Left lung (tissue), 10 donors: Measurements from ENCODE around the gene TAF5. TPM values are rescaled to one million over a fixed set of nuclear protein-coding genes. Genes with fewer than 3 reads are reported as not detected.
"Not testable (repeated sequence)": the region's sequence is repeated elsewhere in the genome, so short reads cannot be mapped to it uniquely, and the experiment has no call there.

ENCODE experiments used
- ATAC-seq: fragments of 200-7000 bp; cut with Tn5 transposase; one replicate; pipeline ENCODE4 v1.9.1; 2020; ENCODE audit warnings: moderate library complexity
- DNase-seq, 4 donors: peaks; one replicate each; pipeline ENCODE4 v3.0.0-alpha.2; 2013 to 2020
- H3K27ac ChIP-seq, 2 donors: fragments of 200-600 bp; sonication (generic) in 1 of 2; one replicate each; pipeline versions ENCODE4 v1.5.0 to v1.8.0; 2020 to 2021
- H3K27me3 ChIP-seq, 2 donors: fragments of 200-600 bp; sonication (generic) in 1 of 2; one replicate each; pipeline versions ENCODE4 v1.5.0 to v1.8.0; 2020 to 2021
- H3K36me3 ChIP-seq, 2 donors: fragments of 200-600 bp; sonication (generic) in 1 of 2; one replicate each; pipeline versions ENCODE4 v1.5.0 to v1.8.0; 2020 to 2021
- H3K4me1 ChIP-seq, 2 donors: fragments of 200-600 bp; one replicate each; pipeline ENCODE4 v1.8.0; 2021
- H3K4me3 ChIP-seq, 2 donors: fragments of 200-600 bp; sonication (generic) in 1 of 2; one replicate each; pipeline versions ENCODE4 v1.5.0 to v1.8.0; 2020 to 2021; ENCODE audit warnings: mild to moderate bottlenecking in 1 of 2
- H3K9me3 ChIP-seq, 2 donors: fragments of 200-600 bp; sonication (generic) in 1 of 2; one replicate each; pipeline versions ENCODE4 v1.5.0 to v1.8.0; 2020 to 2021
- intact Hi-C, 2 donors: fragments of 100-400 bp; cut with DNase I; formaldehyde crosslinking; loops; one replicate each; pipeline versions ENCODE4 v1.11.2 to v1.14.2; 2022
- polyA plus RNA-seq, 6 donors: library from polyadenylated mRNA; unstranded; fragments of 120-200 nt; gene quantifications; one replicate each; pipeline ENCODE4 v1.2.1, GENCODE V29; 2013; ENCODE audit not compliant: insufficient read length in 6 of 6
- total RNA-seq, 2 donors: library from RNA; stranded (reverse); fragmentation: NEBNext Ultra II Directional; extraction: Animal tissue kit (Norgen Biotek cat#: 25700); gene quantifications; one replicate each; pipeline ENCODE4 v1.2.1, GENCODE V29; 2021
- TF ChIP-seq, protein P1 (sequence below), 2 donors: fragments of 200-600 bp; sonication (generic) in 1 of 2; IDR thresholded peaks; one replicate each; pipeline versions ENCODE4 v1.5.0 to v1.8.0; 2021; ENCODE audit warnings: antibody characterized with exemption in 2 of 2
- donor health status: DM: no; HTN: yes; CAD: no.
- donor health status: DM: no; HTN: no; CAD: no.

TAF5 gene
- total and polyA plus RNA-seq, 8 donors, result 3.7 to 8.1 (median 7.0) TPM

DNA sequence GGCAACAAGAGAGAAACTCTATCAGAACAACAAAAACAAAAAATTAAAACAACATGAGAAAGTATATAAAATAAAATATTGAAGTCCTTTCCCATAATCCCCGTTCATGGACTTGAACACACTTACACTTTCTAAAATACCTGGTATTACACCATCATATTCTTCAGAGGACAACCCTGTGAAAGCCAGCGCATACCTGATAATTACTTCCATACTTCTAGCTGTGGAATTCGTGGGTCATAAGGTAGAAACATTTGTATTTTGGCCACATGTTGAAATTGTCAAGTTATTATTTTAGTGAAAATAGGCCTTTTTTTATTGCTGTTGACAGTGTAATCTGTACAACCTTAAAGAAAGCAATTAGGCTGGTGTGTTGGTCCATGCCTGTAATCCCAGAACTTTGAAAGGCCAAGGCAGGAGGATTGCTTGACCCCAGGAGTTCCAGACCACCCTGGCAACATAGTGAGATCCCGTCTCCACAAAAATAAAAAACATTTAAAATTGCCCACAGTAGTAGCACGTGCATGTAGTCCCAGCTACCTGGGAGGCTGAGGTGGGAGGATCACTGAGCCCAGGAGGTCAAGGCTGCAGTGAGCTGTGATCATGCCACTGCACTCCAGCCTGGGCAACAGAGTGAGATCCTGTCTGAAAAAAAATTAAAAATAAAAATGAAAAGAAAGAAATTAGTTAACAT, 11.7 kb upstream of the TAF5 start:
- ATAC-seq, result no peak
- no peaks in the 10 kb centered on the region for H3K36me3 ChIP-seq
- H3K27ac ChIP-seq, result no peak overlapping the region
- H3K4me3 ChIP-seq, result no peak overlapping the region
- intact Hi-C loops, result no loop called here
- H3K4me1 ChIP-seq, result peaks cover 0 to 5% of the 10 kb centered on the region in 2 donors
- DNase-seq, result no peak
- no peaks in the 10 kb centered on the region for H3K27me3 ChIP-seq
- H3K9me3 ChIP-seq, result no peaks in the 10 kb centered on the region
- TF ChIP-seq, protein P1, sequence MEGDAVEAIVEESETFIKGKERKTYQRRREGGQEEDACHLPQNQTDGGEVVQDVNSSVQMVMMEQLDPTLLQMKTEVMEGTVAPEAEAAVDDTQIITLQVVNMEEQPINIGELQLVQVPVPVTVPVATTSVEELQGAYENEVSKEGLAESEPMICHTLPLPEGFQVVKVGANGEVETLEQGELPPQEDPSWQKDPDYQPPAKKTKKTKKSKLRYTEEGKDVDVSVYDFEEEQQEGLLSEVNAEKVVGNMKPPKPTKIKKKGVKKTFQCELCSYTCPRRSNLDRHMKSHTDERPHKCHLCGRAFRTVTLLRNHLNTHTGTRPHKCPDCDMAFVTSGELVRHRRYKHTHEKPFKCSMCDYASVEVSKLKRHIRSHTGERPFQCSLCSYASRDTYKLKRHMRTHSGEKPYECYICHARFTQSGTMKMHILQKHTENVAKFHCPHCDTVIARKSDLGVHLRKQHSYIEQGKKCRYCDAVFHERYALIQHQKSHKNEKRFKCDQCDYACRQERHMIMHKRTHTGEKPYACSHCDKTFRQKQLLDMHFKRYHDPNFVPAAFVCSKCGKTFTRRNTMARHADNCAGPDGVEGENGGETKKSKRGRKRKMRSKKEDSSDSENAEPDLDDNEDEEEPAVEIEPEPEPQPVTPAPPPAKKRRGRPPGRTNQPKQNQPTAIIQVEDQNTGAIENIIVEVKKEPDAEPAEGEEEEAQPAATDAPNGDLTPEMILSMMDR (IDR thresholded peaks at IDR 0.05), result no peak

DNA sequence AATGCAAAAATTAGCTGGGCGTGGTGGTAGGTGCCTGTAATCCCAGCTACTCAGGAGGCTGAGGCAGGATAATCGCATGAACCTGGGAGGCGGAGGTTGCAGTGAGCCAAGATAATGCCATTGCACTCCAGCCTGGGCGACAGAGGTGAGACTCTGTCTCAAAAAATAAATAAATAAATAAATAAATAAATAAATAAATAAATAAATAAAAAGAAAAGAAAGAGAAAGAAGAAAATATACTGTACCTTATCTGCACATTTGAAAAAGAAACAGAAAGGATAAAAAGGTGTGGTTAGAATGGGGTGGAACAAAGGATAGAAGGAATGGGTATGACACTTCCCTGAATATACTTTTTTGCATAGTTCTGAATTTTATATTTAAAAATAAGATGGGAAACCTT, 8.3 kb upstream of the TAF5 start:
- H3K27ac ChIP-seq, H3K9me3 ChIP-seq, H3K4me1 ChIP-seq, H3K4me3 ChIP-seq, intact Hi-C loops, H3K36me3 ChIP-seq, H3K27me3 ChIP-seq, ATAC-seq, DNase-seq: not testable (repeated sequence)

DNA sequence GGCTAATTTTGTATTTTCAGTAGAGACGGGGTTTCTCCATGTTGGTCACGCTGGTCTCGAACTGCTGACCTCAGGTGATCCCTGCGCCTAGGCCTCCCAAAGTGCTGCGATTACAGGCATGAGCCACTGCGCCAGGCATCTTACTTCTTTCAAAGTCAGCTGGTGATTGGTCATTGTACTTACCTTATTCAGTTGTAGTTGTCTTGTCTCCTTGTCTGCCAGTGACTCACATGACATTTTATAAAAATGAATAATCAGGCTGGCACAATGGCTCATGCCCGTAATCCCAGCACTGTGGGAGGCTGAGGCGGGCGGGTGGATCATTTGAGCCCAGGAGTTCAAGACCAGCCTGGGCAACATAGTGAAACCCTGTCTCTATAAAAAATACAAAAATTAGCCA, 7.0 kb upstream of the TAF5 start:
- H3K36me3 ChIP-seq, H3K4me3 ChIP-seq, H3K27me3 ChIP-seq, H3K27ac ChIP-seq, H3K9me3 ChIP-seq, H3K4me1 ChIP-seq, intact Hi-C loops, ATAC-seq, DNase-seq: not testable (repeated sequence)

DNA sequence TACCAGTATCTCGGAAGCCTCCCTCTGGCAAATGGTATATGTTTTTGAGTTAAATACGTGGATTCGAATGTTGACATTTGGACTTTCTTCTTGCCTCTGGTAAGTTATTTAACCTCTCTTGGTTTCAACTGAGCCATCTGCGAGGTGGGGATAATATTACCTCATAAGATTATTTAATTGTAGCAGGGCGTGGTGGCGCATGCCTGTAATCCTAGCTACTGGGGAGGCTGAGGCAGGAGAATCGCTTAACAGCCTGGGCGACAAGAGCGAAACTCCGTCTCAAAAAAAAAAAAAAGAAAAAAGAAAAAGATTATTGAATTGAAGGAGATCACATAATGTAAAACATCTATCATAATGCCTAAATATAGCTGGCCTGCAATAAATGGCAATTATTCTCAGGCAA, 396 bp upstream of the TAF5 start:
- Histone ChIP-seq H3K4me3 (peak overlapping the region; percentile 98 to 100), H3K36me3 (no peaks in the 10 kb centered on the region), H3K9me3 (no peaks in the 10 kb centered on the region), H3K4me1 (peaks cover 7 to 31% of the 10 kb centered on the region in 2 donors), H3K27ac (peak overlapping the region; percentile 85 to 92), H3K27me3 (no peaks in the 10 kb centered on the region)
- intact Hi-C loops, result no loop called here
- ATAC-seq (no peak), DNase-seq (no peak)
- TF ChIP-seq, protein P1 (IDR thresholded peaks at IDR 0.05), result no peak

DNA sequence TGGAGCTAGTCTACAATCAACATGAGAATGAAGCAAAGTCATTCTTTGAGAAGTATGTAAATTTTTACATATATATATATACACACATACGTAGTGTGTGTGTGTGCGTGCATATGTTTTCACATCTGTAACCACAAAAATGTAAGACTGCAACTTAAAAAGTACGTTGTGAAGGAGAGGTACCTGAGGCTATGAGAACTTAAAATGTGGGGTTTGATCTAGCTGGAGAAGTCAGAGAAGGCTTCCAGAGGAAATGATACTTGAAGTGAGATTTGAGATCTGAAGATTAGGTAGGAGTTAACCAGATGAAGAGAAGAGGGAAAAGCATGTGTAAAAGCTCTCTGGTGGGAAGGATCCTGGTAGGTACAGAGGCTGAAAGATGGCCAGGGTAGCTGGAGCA, 5.8 kb downstream of the TAF5 start:
- no peak for ATAC-seq
- intact Hi-C loops, result no loop called here

DNA sequence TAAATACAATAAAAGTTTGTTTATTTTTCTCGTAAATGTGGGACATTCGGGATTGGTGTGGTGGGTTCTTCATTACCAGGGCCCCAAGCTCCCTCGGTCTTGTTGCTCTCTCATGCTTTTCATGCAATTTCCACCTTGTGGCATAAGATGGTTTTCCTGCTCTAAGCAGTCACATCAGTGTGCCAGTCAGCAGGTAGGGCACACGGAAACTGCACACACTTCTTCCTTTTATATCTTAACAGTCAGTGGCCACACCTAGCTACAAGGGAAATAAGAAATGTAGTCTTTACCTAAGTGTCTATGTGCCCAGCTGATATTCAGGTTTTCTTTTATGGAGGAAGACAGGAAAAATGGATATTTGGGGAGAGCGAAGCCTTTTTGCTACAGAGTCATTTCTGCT, 6.5 kb downstream of the TAF5 start:
- intact Hi-C loops, result no loop called here
- H3K9me3 ChIP-seq, result no peaks in the 10 kb centered on the region
- H3K4me1 ChIP-seq, result peaks cover 4 to 19% of the 10 kb centered on the region in 2 donors
- no peak for DNase-seq
- TF ChIP-seq, protein P1 (IDR thresholded peaks at IDR 0.05), result no peak
- no peak overlapping the region for H3K27ac ChIP-seq
- H3K27me3 ChIP-seq, result no peaks in the 10 kb centered on the region
- ATAC-seq, result no peak
- peaks cover 0 to 59% of the 10 kb centered on the region in 2 donors for H3K36me3 ChIP-seq
- no peak overlapping the region for H3K4me3 ChIP-seq

More for the DNA sequence above, 5.8 kb downstream of the TAF5 start:
- no peaks in the 10 kb centered on the region for H3K9me3 ChIP-seq
- TF ChIP-seq, protein P1 (IDR thresholded peaks at IDR 0.05), result no peak
- H3K27ac ChIP-seq, result no peak overlapping the region
- DNase-seq, result no peak
- H3K4me1 ChIP-seq, result peaks cover 7 to 26% of the 10 kb centered on the region in 2 donors
- no peaks in the 10 kb centered on the region for H3K27me3 ChIP-seq
- peaks cover 0 to 52% of the 10 kb centered on the region in 2 donors for H3K36me3 ChIP-seq
- H3K4me3 ChIP-seq, result no peak overlapping the region
